ENCODE data around the gene SCFD2. TPM values are rescaled to one million over a fixed set of nuclear protein-coding genes. Genes with fewer than 3 reads are reported as not detected.

The SCFD2 gene
- total and polyA plus RNA-seq, 2 of the 8 experiments (the other 6 are each of a cell fraction or from before 2014, with no cell fraction given) = 6.2 to 10.2 TPM

- H3K23ac ChIP-seq (ENCODE audit: insufficient read length) = no peak overlapping the region
- no peak overlapping the region for H2AFZ ChIP-seq (ENCODE audit: low read length)
- peak overlapping the region; percentile 56 for H2BK12ac ChIP-seq (ENCODE audit: low read depth, low read length)
- H2BK15ac ChIP-seq (ENCODE audit: low read length) = no peak overlapping the region; the same call in 1 of the 2 replicates
- H2BK5ac ChIP-seq (ENCODE audit: low read depth, low read length) = peak overlapping the region; percentile 81; the same call in 1 of the 2 replicates
- H3K79me2 ChIP-seq (ENCODE audit: control insufficient read depth in 1 of 2, insufficient read depth in 2 of 2, low read length in 2 of 2) = peaks cover 8 to 32% of the 10 kb centered on the region in 2 experiments
- no peak for DNase-seq (ENCODE audit: low read depth in 1 of 2, low spot score in 2 of 2)
- peaks cover 10 to 31% (median 11%) of the 10 kb centered on the region in 4 experiments for H3K4me1 ChIP-seq (replicated peaks in 1 of 4; ENCODE audit: control insufficient read depth in 3 of 4, insufficient read depth in 4 of 4, low read length in 3 of 4)
- no peak overlapping the region for H3K4ac ChIP-seq (replicated peaks; ENCODE audit: insufficient read length, low read depth, low read length)
- CTCF ChIA-PET (ENCODE audit: partially characterized antibody) = interaction anchor here (0.6 to 1.4 kb wide), 7 partner anchors 13 to 316 kb away, joined by 3 to 8 read pairs (median 4); no protein-coding TSS in a partner anchor
- H3K4me3 ChIP-seq (ENCODE audit: extremely low read depth in 1 of 4, insufficient read depth in 2 of 4, low read depth in 3 of 4, low read length in 4 of 4) = peak overlapping the region; percentile 55 to 97 (median 67)
- peak overlapping the region; percentile 69 for H4K5ac ChIP-seq (ENCODE audit: insufficient read length, low read depth, low read length)
- H3K79me1 ChIP-seq (ENCODE audit: low read depth, low read length) = peaks cover 8% of the 10 kb centered on the region; the same call in 1 of the 2 replicates
- peak overlapping the region; percentile 90 to 91 for H3K4me2 ChIP-seq (ENCODE audit: insufficient read depth in 1 of 2, low read depth in 2 of 2, low read length in 2 of 2)
- peaks cover 6% of the 10 kb centered on the region; the same call in 1 of the 2 replicates for H3K23me2 ChIP-seq (ENCODE audit: low read depth, low read length)
- POLR2A ChIA-PET (ENCODE audit: partially characterized antibody) = interaction anchor here (0.9 to 11.0 kb wide), 11 partner anchors 9 to 148 kb away, joined by 3 to 165 read pairs (median 7); no protein-coding TSS in a partner anchor
- H3K14ac ChIP-seq (ENCODE audit: insufficient read length) = no peak overlapping the region
- H3K9me3 ChIP-seq (ENCODE audit: insufficient read depth in 2 of 2, low read depth in 1 of 2, low read length in 1 of 2) = peaks cover 10 to 16% of the 10 kb centered on the region in 2 experiments; a peak in 3 of 4 replicates
- H3K27me3 ChIP-seq (replicated peaks in 1 of 4; ENCODE audit: control insufficient read depth in 3 of 4, extremely low read depth in 1 of 4, insufficient read depth in 3 of 4, low read length in 3 of 4) = no peaks in the 10 kb centered on the region; a peak in 1 of 7 replicates
- no peak overlapping the region; the same call in 1 of the 2 replicates for H2BK20ac ChIP-seq (ENCODE audit: low read length)
- H3K36me3 ChIP-seq (ENCODE audit: control insufficient read depth in 2 of 4, insufficient read depth in 4 of 4, low read length in 3 of 4) = peaks cover 16 to 32% (median 28%) of the 10 kb centered on the region in 4 experiments
- FAIRE-seq = no peak
- no peak overlapping the region for H3K27ac ChIP-seq (ENCODE audit: low read depth, low read length)
- WGBS, 2 experiments (ENCODE audit: extremely low coverage in 1 of 2, insufficient coverage in 1 of 2, insufficient read length in 1 of 2, insufficient replicate concordance in 2 of 2, low coverage in 1 of 2, low lambda C conversion rate in 2 of 2, missing lambda C conversion rate in 1 of 2) = 50% methylated on average over 26 of the region's 26 CpGs; no CpG with 5 or more reads in 1 of the 2 experiments
- H2AK5ac ChIP-seq (ENCODE audit: low read depth, low read length) = 0 out of 2 replicates have a peak overlapping the region, but pooled peaks have one; percentile 41
- peak overlapping the region; percentile 47 for H3K56ac ChIP-seq (replicated peaks; ENCODE audit: insufficient read length, low read depth, low read length)
- H2BK120ac ChIP-seq (replicated peaks; ENCODE audit: low read depth, low read length) = no peak overlapping the region
- peak overlapping the region in 2 of 4 experiments; percentile 39 to 58; a peak in 4 of 7 replicates for H3K9ac ChIP-seq (replicated peaks in 1 of 4; ENCODE audit: extremely low read depth in 1 of 4, low read depth in 3 of 4, low read length in 3 of 4)
- peaks cover 13 to 17% of the 10 kb centered on the region in 2 experiments for H4K20me1 ChIP-seq (replicated peaks in 1 of 2; ENCODE audit: control insufficient read depth in 1 of 2, insufficient read depth in 2 of 2, low read length in 2 of 2)
- H4K8ac ChIP-seq (ENCODE audit: extremely low read depth, insufficient read depth, low read length) = peak overlapping the region; percentile 83; the same call in 1 of the 2 replicates
- peak overlapping the region; percentile 60 for H3K18ac ChIP-seq (ENCODE audit: extremely low read depth, low read length)
- H4K91ac ChIP-seq (replicated peaks; ENCODE audit: insufficient read length, low read length) = peak overlapping the region; percentile 37
- TF ChIP-seq E2F6 (IDR thresholded peaks at IDR 0.05) (peak; percentile 58; the same call in 1 of the 2 replicates), SIN3A (conservative IDR thresholded peaks at IDR 0.05 in 1 of 2, IDR thresholded peaks at IDR 0.05 in 1 of 2; ENCODE audit: low read depth in 1 of 2, low read length in 2 of 2) (0 out of 4 replicates have a peak, but pooled peaks have one; percentile 53 to 60), TAF7 (optimal IDR thresholded peaks at IDR 0.05; ENCODE audit: borderline replicate concordance, low read depth, low read length) (no peak), BCL11A (IDR thresholded peaks at IDR 0.05; ENCODE audit: low read depth in 2 of 2, low read length in 2 of 2) (no peak), PHF8 (conservative IDR thresholded peaks at IDR 0.05; ENCODE audit: low read depth, low read length) (0 out of 2 replicates have a peak, but pooled peaks have one; percentile 10), TAF1 (IDR thresholded peaks at IDR 0.05; ENCODE audit: low read depth, low read length) (no peak), HDAC2 (IDR thresholded peaks at IDR 0.05; ENCODE audit: borderline replicate concordance in 1 of 2, low read depth in 2 of 2, low read length in 2 of 2) (no peak), POU5F1 (IDR thresholded peaks at IDR 0.05; ENCODE audit: low read depth, low read length) (no peak)
- TF ChIP-seq, protein P1, sequence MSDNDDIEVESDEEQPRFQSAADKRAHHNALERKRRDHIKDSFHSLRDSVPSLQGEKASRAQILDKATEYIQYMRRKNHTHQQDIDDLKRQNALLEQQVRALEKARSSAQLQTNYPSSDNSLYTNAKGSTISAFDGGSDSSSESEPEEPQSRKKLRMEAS (IDR thresholded peaks at IDR 0.05) = peak; percentile 76
Measured at GRCh38 chr4:52861171-52861823, 504.6 kb downstream of the SCFD2 start.

Measured in H1 (cell line).